OCI-LY7 (cell line): ENCODE results near the gene LRRC75A.

Experiments used
- EZH2phosphoT487 ChIP-seq: fragments of 200-600 bp; sonication (generic); IDR thresholded peaks from 2 replicates; pipeline ENCODE4 v1.6.1; 2018; ENCODE audit warnings: low read depth, borderline replicate concordance, mild to moderate bottlenecking, mixed run types, antibody characterized with exemption, low read length, moderate library complexity, mixed read lengths
- TF ChIP-seq, protein P1 (sequence below): fragments of 200-600 bp; sonication (generic); conservative IDR thresholded peaks from 2 replicates; pipeline ENCODE4 v1.5.1; 2014; ENCODE audit warnings: mild to moderate bottlenecking, antibody characterized with exemption, low read length, moderate library complexity, mixed read lengths

DNA sequence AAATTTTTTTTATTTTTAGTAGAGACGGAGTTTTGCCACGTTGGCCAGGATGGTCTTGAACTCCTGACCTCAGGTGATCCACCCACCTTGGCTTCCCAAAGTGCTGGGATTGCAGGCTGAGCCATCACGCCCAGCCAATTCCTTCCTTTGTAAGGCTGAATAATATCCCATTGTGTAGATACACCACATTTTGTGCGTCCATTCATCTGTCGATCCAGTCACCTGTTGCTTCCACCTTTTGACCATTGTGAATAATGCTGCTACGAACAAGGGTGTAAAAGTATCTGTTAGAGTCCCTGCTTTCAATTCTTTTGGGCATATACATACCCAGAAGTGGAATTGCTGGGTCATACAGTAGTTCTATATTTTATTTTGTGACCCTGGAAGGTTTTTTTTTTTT, 61.3 kb downstream of the LRRC75A start:
- TF ChIP-seq, protein P1, sequence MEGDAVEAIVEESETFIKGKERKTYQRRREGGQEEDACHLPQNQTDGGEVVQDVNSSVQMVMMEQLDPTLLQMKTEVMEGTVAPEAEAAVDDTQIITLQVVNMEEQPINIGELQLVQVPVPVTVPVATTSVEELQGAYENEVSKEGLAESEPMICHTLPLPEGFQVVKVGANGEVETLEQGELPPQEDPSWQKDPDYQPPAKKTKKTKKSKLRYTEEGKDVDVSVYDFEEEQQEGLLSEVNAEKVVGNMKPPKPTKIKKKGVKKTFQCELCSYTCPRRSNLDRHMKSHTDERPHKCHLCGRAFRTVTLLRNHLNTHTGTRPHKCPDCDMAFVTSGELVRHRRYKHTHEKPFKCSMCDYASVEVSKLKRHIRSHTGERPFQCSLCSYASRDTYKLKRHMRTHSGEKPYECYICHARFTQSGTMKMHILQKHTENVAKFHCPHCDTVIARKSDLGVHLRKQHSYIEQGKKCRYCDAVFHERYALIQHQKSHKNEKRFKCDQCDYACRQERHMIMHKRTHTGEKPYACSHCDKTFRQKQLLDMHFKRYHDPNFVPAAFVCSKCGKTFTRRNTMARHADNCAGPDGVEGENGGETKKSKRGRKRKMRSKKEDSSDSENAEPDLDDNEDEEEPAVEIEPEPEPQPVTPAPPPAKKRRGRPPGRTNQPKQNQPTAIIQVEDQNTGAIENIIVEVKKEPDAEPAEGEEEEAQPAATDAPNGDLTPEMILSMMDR: no peak
- no peak for TF ChIP-seq EZH2phosphoT487
